Hepatocyte (in vitro differentiated cells): ENCODE measurements around the gene PDE7B. TPM values are rescaled to one million over a fixed set of nuclear protein-coding genes. Genes with fewer than 3 reads are reported as not detected.

Source experiments
- DNase-seq: peaks from one replicate; pipeline ENCODE4 v3.0.0-alpha.2; 2016; ENCODE audit warnings: low spot score
- H2AFZ ChIP-seq: fragments of 200-600 bp; sonication (generic); 2 replicates; pipeline ENCODE4 v1.6.0; 2016; ENCODE audit warnings: antibody characterized with exemption, mild to moderate bottlenecking
- H3K27ac ChIP-seq: fragments of 200-600 bp; sonication (generic); 2 replicates; pipeline ENCODE4 v1.5.1; 2016; ENCODE audit warnings: mild to moderate bottlenecking
- H3K27me3 ChIP-seq: fragments of 200-600 bp; sonication (generic); 2 replicates; pipeline ENCODE4 v1.6.1; 2016
- H3K36me3 ChIP-seq: fragments of 200-600 bp; sonication (generic); replicated peaks from 2 replicates; pipeline ENCODE4 v1.5.1; 2016; ENCODE audit warnings: low read depth; ENCODE audit not compliant: insufficient read depth
- H3K4me1 ChIP-seq: fragments of 200-600 bp; sonication (generic); 2 replicates; pipeline ENCODE4 v1.5.1; 2016; ENCODE audit warnings: mild to moderate bottlenecking, moderate library complexity; ENCODE audit not compliant: insufficient read depth
- H3K4me2 ChIP-seq: fragments of 200-600 bp; sonication (generic); 2 replicates; pipeline ENCODE4 v1.6.0; 2016
- H3K4me3 ChIP-seq: fragments of 200-600 bp; sonication (generic); 2 replicates; pipeline ENCODE4 v1.5.1; 2016; ENCODE audit warnings: mild to moderate bottlenecking
- H3K79me2 ChIP-seq: fragments of 200-600 bp; sonication (generic); 2 replicates; pipeline ENCODE4 v1.6.0; 2017; ENCODE audit warnings: mild to moderate bottlenecking
- H3K9me2 ChIP-seq: fragments of 200-600 bp; sonication (generic); replicated peaks from 2 replicates; pipeline ENCODE4 v1.6.0; 2017; ENCODE audit warnings: mild to moderate bottlenecking; ENCODE audit not compliant: insufficient read depth
- H3K9me3 ChIP-seq: fragments of 200-600 bp; sonication (generic); 2 replicates; pipeline ENCODE4 v1.5.1; 2016; ENCODE audit warnings: low read depth, mild to moderate bottlenecking
- H4K20me1 ChIP-seq: fragments of 200-600 bp; sonication (generic); 2 replicates; pipeline ENCODE4 v1.6.0; 2016; ENCODE audit warnings: mild to moderate bottlenecking; ENCODE audit not compliant: insufficient read depth, poor library complexity, severe bottlenecking
- EZH2 ChIP-seq: fragments of 200-600 bp; sonication (generic); IDR thresholded peaks from 2 replicates; pipeline ENCODE4 v1.6.1; 2016; ENCODE audit warnings: antibody characterized with exemption, mild to moderate bottlenecking, borderline replicate concordance
- EZH2phosphoT487 ChIP-seq: fragments of 200-600 bp; sonication (generic); IDR thresholded peaks from one replicate; pipeline ENCODE4 v1.6.1; 2018; ENCODE audit warnings: antibody characterized with exemption, mild to moderate bottlenecking, low read depth, moderate library complexity; ENCODE audit not compliant: unreplicated experiment, severe bottlenecking
- WGBS: methylation state at CpG from one replicate; pipeline ENCODE4 v1.1.6; 2016; ENCODE audit warnings: low lambda C conversion rate; ENCODE audit errors: missing lambda C conversion rate; 5-methylcytosine and 5-hydroxymethylcytosine counted together
- polyA plus RNA-seq: library from polyadenylated mRNA; unstranded; fragments of >200 nt; fragmentation: Nextera tagmentation; extraction: Ambion mirVana; gene quantifications from 2 replicates; pipeline ENCODE4 v1.2.1, GENCODE V29; 2016
- total RNA-seq: library from RNA; depleted of rRNA; stranded (reverse); fragments of >200 nt; gene quantifications from 2 replicates; pipeline ENCODE4 v1.2.3, GENCODE V29; 2014
- TF ChIP-seq, protein P1 (sequence below): fragments of 200-600 bp; sonication (generic); IDR thresholded peaks from 2 replicates; pipeline ENCODE4 v1.5.1; 2016; ENCODE audit warnings: antibody characterized with exemption, mild to moderate bottlenecking; ENCODE audit not compliant: poor library complexity

PDE7B gene
- total and polyA plus RNA-seq, 2 experiments from 2014 or later, result 3.4 to 7.2 TPM

DNA sequence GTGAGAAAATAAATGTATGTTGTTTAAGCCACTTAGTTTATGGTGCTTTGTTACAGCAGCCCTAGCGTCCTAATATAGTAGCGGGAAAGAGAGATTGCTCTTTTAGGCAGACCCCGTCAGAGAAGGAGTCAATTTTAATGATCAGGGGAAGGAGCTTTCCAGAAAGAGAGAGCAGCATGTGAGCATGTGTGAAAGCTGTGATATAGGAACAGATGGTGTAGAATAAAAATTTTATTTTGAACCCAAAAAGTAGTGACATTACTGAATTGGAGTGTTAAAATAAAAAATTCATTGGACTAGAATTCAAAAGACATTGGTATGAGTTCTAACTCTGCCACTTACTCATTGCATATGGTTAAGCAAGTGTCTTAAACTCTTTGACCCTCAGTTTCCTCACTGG lies 119.8 kb downstream of the PDE7B start:
- TF ChIP-seq EZH2phosphoT487 (no peak), EZH2 (no peak)
- TF ChIP-seq, protein P1, sequence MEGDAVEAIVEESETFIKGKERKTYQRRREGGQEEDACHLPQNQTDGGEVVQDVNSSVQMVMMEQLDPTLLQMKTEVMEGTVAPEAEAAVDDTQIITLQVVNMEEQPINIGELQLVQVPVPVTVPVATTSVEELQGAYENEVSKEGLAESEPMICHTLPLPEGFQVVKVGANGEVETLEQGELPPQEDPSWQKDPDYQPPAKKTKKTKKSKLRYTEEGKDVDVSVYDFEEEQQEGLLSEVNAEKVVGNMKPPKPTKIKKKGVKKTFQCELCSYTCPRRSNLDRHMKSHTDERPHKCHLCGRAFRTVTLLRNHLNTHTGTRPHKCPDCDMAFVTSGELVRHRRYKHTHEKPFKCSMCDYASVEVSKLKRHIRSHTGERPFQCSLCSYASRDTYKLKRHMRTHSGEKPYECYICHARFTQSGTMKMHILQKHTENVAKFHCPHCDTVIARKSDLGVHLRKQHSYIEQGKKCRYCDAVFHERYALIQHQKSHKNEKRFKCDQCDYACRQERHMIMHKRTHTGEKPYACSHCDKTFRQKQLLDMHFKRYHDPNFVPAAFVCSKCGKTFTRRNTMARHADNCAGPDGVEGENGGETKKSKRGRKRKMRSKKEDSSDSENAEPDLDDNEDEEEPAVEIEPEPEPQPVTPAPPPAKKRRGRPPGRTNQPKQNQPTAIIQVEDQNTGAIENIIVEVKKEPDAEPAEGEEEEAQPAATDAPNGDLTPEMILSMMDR, result no peak
- no peaks in the 10 kb centered on the region for H4K20me1 ChIP-seq
- H2AFZ ChIP-seq, result no peak overlapping the region
- H3K4me2 ChIP-seq, result no peak overlapping the region
- no peaks in the 10 kb centered on the region for H3K9me3 ChIP-seq
- no peak overlapping the region for H3K4me3 ChIP-seq
- no peaks in the 10 kb centered on the region for H3K4me1 ChIP-seq
- WGBS, result 85% methylated on average over 3 of the region's 3 CpGs
- no peaks in the 10 kb centered on the region for H3K79me2 ChIP-seq
- H3K27ac ChIP-seq, result no peak overlapping the region
- H3K9me2 ChIP-seq, result no peaks in the 10 kb centered on the region
- no peaks in the 10 kb centered on the region for H3K36me3 ChIP-seq
- no peaks in the 10 kb centered on the region for H3K27me3 ChIP-seq
- no peak for DNase-seq

- Histone ChIP-seq H3K27me3 (no peaks in the 10 kb centered on the region), H3K27ac (no peak overlapping the region), H3K4me2 (no peak overlapping the region), H2AFZ (no peak overlapping the region), H3K4me1 (no peaks in the 10 kb centered on the region), H3K79me2 (no peaks in the 10 kb centered on the region), H3K36me3 (no peaks in the 10 kb centered on the region), H3K9me2 (no peaks in the 10 kb centered on the region), H4K20me1 (no peaks in the 10 kb centered on the region), H3K9me3 (no peaks in the 10 kb centered on the region), H3K4me3 (no peak overlapping the region)
- no peak for DNase-seq
- TF ChIP-seq EZH2, result no peak
- TF ChIP-seq EZH2phosphoT487, result no peak
- TF ChIP-seq, protein P1, result no peak
These were observed 120.6 kb downstream of the PDE7B start for GRCh38 chr6:135972150-135972549.

DNA sequence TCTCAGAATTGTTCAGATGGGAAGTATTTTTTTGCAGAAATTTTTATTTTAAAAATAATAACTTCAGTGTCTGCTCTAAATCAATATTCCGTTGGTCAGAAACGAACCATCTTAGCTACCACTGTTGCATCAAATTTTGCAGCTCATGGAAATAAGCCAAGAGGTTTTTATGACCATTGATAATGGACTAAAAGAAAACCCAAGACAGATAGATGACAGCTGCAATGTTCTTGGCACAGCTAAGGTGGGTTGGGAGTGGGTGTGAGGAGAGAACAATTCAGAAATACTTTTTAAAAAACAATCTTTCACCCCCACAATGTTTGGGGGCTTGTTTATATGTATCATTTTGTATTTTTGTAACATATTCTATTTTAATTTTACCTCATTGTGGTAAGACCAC lies 121.1 kb downstream of the PDE7B start:
- no peak overlapping the region for H2AFZ ChIP-seq
- no peak overlapping the region for H3K4me2 ChIP-seq
- TF ChIP-seq EZH2phosphoT487 (no peak), EZH2 (no peak)
- TF ChIP-seq, protein P1, result no peak
- H3K27me3 ChIP-seq, result no peaks in the 10 kb centered on the region
- H3K36me3 ChIP-seq, result no peaks in the 10 kb centered on the region
- no peaks in the 10 kb centered on the region for H3K79me2 ChIP-seq
- H3K4me1 ChIP-seq, result no peaks in the 10 kb centered on the region
- H3K9me3 ChIP-seq, result no peaks in the 10 kb centered on the region
- H3K4me3 ChIP-seq, result no peak overlapping the region
- WGBS, result 77% methylated on average over 2 of the region's 2 CpGs
- no peak overlapping the region for H3K27ac ChIP-seq
- no peak for DNase-seq
- no peaks in the 10 kb centered on the region for H4K20me1 ChIP-seq
- no peaks in the 10 kb centered on the region for H3K9me2 ChIP-seq

DNA sequence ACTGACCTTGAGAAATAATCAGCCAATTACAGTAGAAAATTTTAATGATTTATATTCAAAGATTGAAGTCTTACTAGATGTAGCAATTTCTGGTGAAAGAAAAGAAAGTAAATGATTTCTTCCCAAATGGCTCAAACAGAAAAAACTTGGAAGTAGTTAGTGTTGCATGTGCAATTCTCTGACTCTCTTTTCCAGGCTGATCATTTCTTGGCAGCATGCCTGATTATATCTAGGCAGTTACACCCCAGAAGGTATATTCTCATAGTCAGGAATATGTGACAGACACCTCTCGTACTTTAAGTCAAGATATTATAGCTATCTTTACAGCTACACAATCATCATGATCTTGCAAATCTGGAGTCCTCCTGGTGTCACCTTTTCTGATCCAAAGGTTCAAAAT lies 122.9 kb downstream of the PDE7B start:
- H3K4me3 ChIP-seq, result no peak overlapping the region
- H3K79me2 ChIP-seq, result no peaks in the 10 kb centered on the region
- no peak for DNase-seq
- WGBS, result 46% methylated on average over 1 of the region's 1 CpG
- no peaks in the 10 kb centered on the region for H4K20me1 ChIP-seq
- H3K27ac ChIP-seq, result no peak overlapping the region
- H3K27me3 ChIP-seq, result no peaks in the 10 kb centered on the region
- no peaks in the 10 kb centered on the region for H3K36me3 ChIP-seq
- H2AFZ ChIP-seq, result no peak overlapping the region
- no peak for TF ChIP-seq EZH2
- no peak for TF ChIP-seq EZH2phosphoT487
- TF ChIP-seq, protein P1, result no peak
- H3K4me1 ChIP-seq, result no peaks in the 10 kb centered on the region
- no peaks in the 10 kb centered on the region for H3K9me2 ChIP-seq
- no peak overlapping the region for H3K4me2 ChIP-seq
- H3K9me3 ChIP-seq, result no peaks in the 10 kb centered on the region
